CD4-positive, alpha-beta T cell treated with Interleukin-6 at 100 ng/mL for 8 hours (primary cell): ENCODE data around the gene JAG2.

ENCODE experiments used
- DNase-seq: peaks from one replicate; pipeline ENCODE4 v3.0.0-alpha.2; 2020; ENCODE audit warnings: mixed read lengths, low spot score

The JAG2 gene

GRCh38 chr14:105138551-105139111 is 29.9 kb downstream of the JAG2 start:
- no peak for DNase-seq

GRCh38 chr14:105138021-105138541 is 30.5 kb downstream of the JAG2 start:
- DNase-seq, result no peak

- no peak for DNase-seq
Measured at GRCh38 chr14:105137481-105138020, 31.0 kb downstream of the JAG2 start.

- DNase-seq, result no peak
Measured at GRCh38 chr14:105136401-105137322, 31.9 kb downstream of the JAG2 start.

GRCh38 chr14:105135700-105136395 is 32.7 kb downstream of the JAG2 start:
- DNase-seq, result no peak

GRCh38 chr14:105132921-105133654 is 35.5 kb downstream of the JAG2 start:
- no peak for DNase-seq

GRCh38 chr14:105131241-105131640 is 37.3 kb downstream of the JAG2 start:
- no peak for DNase-seq

GRCh38 chr14:105128059-105128458 is 40.5 kb downstream of the JAG2 start:
- DNase-seq, result no peak

GRCh38 chr14:105126981-105127329 is 41.6 kb downstream of the JAG2 start:
- no peak for DNase-seq

GRCh38 chr14:105126126-105126980 is 42.2 kb downstream of the JAG2 start:
- DNase-seq, result no peak

GRCh38 chr14:105124823-105125222 is 43.8 kb downstream of the JAG2 start:
- no peak for DNase-seq

GRCh38 chr14:105123981-105124765 is 44.4 kb downstream of the JAG2 start:
- no peak for DNase-seq

- no peak for DNase-seq
Measured at GRCh38 chr14:105123064-105123665, 45.4 kb downstream of the JAG2 start.

GRCh38 chr14:105120056-105120455 is 48.5 kb downstream of the JAG2 start:
- DNase-seq, result no peak

- no peak for DNase-seq
Measured at GRCh38 chr14:105119408-105120025, 49.1 kb downstream of the JAG2 start.

GRCh38 chr14:105118646-105119407 is 49.7 kb downstream of the JAG2 start:
- DNase-seq, result no peak

GRCh38 chr14:105117710-105118385 is 50.7 kb downstream of the JAG2 start:
- no peak for DNase-seq

GRCh38 chr14:105117257-105117646 is 51.3 kb downstream of the JAG2 start:
- no peak for DNase-seq
